HG02970 (cell line): Measurements from ENCODE around the gene YJEFN3.

Experiments used
- ATAC-seq: cut with Tn5 transposase; IDR thresholded peaks from one replicate; pipeline ENCODE4 v1.9.1; 2021; ENCODE audit warnings: mild to moderate bottlenecking, moderate library complexity, moderate number of reproducible peaks; ENCODE audit not compliant: unreplicated experiment, low FRiP score

Gene YJEFN3

GRCh38 chr19:19549804-19550464 is 21.2 kb downstream of the YJEFN3 start:
- no peak for ATAC-seq

- ATAC-seq = no peak
Measured at GRCh38 chr19:19550485-19550929, 21.8 kb downstream of the YJEFN3 start.

- ATAC-seq = no peak
Measured at GRCh38 chr19:19550972-19551852, 22.5 kb downstream of the YJEFN3 start.

GRCh38 chr19:19551853-19552192 is 23.1 kb downstream of the YJEFN3 start:
- ATAC-seq = no peak

GRCh38 chr19:19552798-19553197 is 24.1 kb downstream of the YJEFN3 start:
- ATAC-seq = no peak

GRCh38 chr19:19553670-19554069 is 25.0 kb downstream of the YJEFN3 start:
- no peak for ATAC-seq

GRCh38 chr19:19554074-19555023 is 25.6 kb downstream of the YJEFN3 start:
- no peak for ATAC-seq

- no peak for ATAC-seq
Measured at GRCh38 chr19:19558055-19558454, 29.3 kb downstream of the YJEFN3 start.

- no peak for ATAC-seq
Measured at GRCh38 chr19:19558636-19559035, 29.9 kb downstream of the YJEFN3 start.

- no peak for ATAC-seq
Measured at GRCh38 chr19:19559931-19560330, 31.2 kb downstream of the YJEFN3 start.

- ATAC-seq = no peak
Measured at GRCh38 chr19:19561946-19562664, 33.4 kb downstream of the YJEFN3 start.

GRCh38 chr19:19562665-19563347 is 34.1 kb downstream of the YJEFN3 start:
- ATAC-seq = no peak

- ATAC-seq = no peak
Measured at GRCh38 chr19:19563348-19563848, 34.7 kb downstream of the YJEFN3 start.

- ATAC-seq = no peak
Measured at GRCh38 chr19:19566306-19566705, 37.6 kb downstream of the YJEFN3 start.

- ATAC-seq = no peak
Measured at GRCh38 chr19:19567391-19567790, 38.7 kb downstream of the YJEFN3 start.

GRCh38 chr19:19568802-19569756 is 40.4 kb downstream of the YJEFN3 start:
- no peak for ATAC-seq

- no peak for ATAC-seq
Measured at GRCh38 chr19:19570571-19570970, 41.9 kb downstream of the YJEFN3 start.

GRCh38 chr19:19571071-19571786 is 42.5 kb downstream of the YJEFN3 start:
- ATAC-seq = no peak
